ENCODE measurements around the gene OLFML1. TPM values are rescaled to one million over a fixed set of nuclear protein-coding genes. Genes with fewer than 3 reads are reported as not detected.

The OLFML1 gene
- total and polyA plus RNA-seq, 7 experiments from 2014 or later: 0.18 TPM; not detected in 6

DNA sequence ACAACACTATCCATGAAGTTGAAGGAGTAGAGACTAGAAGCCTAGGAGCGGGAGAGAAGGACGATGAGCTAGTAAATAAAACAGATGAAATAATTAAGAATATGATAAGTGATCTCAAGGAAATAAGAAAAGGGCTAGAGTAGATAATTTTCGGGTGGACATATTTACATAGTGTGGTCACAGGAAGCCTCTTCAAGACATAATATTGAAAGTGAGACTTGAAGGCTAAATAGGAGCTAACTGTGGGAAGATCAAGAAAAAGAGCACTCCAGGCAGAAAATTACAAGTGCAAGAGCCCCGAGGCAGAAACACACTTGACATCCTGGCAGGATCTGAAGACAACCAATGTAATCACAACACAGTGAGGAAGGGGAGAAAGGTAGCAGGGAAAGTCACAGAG is 16.6 kb downstream of the OLFML1 start:
- ChIA-PET POLR2A (no interaction called here), CTCF (interaction anchor here (1.0 kb wide), 1 partner anchor 17 kb away, joined by 3 read pairs; the partner anchor contains the start of gene OLFML1)
- no peaks in the 10 kb centered on the region for H3K27me3 Mint-ChIP-seq

DNA sequence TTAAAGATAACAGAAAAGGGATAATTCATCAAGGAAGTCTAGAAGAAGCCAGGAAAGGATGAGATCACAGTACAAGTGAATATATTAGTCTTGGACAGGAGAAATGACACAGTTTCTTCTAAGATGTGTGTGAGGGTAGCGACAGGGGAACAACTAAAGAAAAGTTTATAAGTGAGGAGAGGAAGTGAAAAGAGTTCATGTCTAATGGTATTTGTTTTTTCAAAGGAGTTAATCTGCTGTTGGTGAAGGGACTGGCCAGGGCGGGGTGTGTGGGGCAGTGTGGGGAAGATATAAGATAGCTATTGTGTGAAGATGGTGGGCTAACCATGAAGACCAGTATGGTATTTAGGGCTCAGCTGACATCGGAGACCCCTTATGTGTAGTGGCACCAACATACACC is 20.9 kb downstream of the OLFML1 start:
- Mint-ChIP-seq H3K36me3 (peaks cover 0 to 10% (median 0%) of the 10 kb centered on the region in 5 donors), H3K4me3 (no peak overlapping the region), H3K27me3 (no peaks in the 10 kb centered on the region), H3K4me1 (peaks cover 0 to 5% (median 3%) of the 10 kb centered on the region in 7 donors), H3K27ac (no peak overlapping the region), H3K9me3 (no peaks in the 10 kb centered on the region)
- ChIA-PET CTCF (no interaction called here), POLR2A (no interaction called here)
- ATAC-seq: no peak
- no peaks in the 10 kb centered on the region for H3K27me3 ChIP-seq (ENCODE audit: control insufficient read depth in 2 of 2, insufficient read depth in 2 of 2, low read length in 2 of 2)
- no peak overlapping the region for H3K4me3 ChIP-seq (ENCODE audit: low read length)
- H3K4me1 ChIP-seq (ENCODE audit: control insufficient read depth in 2 of 2, insufficient read depth in 2 of 2, low read length in 2 of 2): no peaks in the 10 kb centered on the region
- H3K27ac ChIP-seq (ENCODE audit: low read depth, low read length): no peak overlapping the region
- intact Hi-C loops (cut with micrococcal nuclease): no loop called here
- H3K36me3 ChIP-seq (ENCODE audit: control insufficient read depth in 2 of 3, insufficient read depth in 3 of 3, low read length in 3 of 3): no peaks in the 10 kb centered on the region
- no peaks in the 10 kb centered on the region for H3K9me3 ChIP-seq (ENCODE audit: control insufficient read depth in 2 of 3, low read length in 3 of 3)
- no peak for DNase-seq

More for the DNA sequence above, 16.6 kb downstream of the OLFML1 start:
- H3K36me3 ChIP-seq (ENCODE audit: control insufficient read depth in 2 of 3, insufficient read depth in 3 of 3, low read length in 3 of 3): no peaks in the 10 kb centered on the region
- Mint-ChIP-seq H3K36me3 (peaks cover 0 to 9% (median 0%) of the 10 kb centered on the region in 5 donors), H3K4me1 (no peaks in the 10 kb centered on the region), H3K27ac (no peak overlapping the region), H3K4me3 (no peak overlapping the region), H3K9me3 (no peaks in the 10 kb centered on the region)
- intact Hi-C loops (cut with micrococcal nuclease): no loop called here
- no peak overlapping the region for H3K27ac ChIP-seq (ENCODE audit: low read depth, low read length)
- no peaks in the 10 kb centered on the region for H3K9me3 ChIP-seq (ENCODE audit: control insufficient read depth in 2 of 3, low read length in 3 of 3)
- no peak for DNase-seq
- no peaks in the 10 kb centered on the region for H3K4me1 ChIP-seq (ENCODE audit: control insufficient read depth in 2 of 2, insufficient read depth in 2 of 2, low read length in 2 of 2)
- ATAC-seq: no peak
- H3K27me3 ChIP-seq (ENCODE audit: control insufficient read depth in 2 of 2, insufficient read depth in 2 of 2, low read length in 2 of 2): no peaks in the 10 kb centered on the region
- H3K4me3 ChIP-seq (ENCODE audit: low read length): no peak overlapping the region

DNA sequence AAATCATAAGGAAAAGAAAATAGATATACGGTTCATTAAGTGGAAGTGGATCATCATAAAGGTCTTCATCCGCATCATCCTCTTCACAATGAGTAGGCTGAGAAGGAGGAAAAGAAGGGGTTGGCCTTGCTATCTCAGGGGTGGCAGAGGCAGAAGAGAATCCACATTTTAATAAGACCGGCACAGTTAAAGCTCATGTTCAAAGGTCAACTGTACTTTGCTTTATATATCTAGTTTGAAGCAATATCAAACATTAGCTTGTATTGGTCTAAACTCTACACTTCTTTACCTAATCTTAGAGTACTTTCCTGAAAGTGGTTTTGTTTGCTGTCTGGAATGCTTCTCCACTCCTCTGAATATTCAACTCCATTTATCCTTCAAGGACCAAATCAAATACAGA is 22.8 kb downstream of the OLFML1 start:
- Mint-ChIP-seq H3K4me1 (peaks cover 6 to 23% (median 19%) of the 10 kb centered on the region in 7 donors), H3K27ac (no peak overlapping the region), H3K27me3 (peaks cover 0 to under 1% (median 0%) of the 10 kb centered on the region in 5 donors), H3K9me3 (no peaks in the 10 kb centered on the region), H3K4me3 (no peak overlapping the region), H3K36me3 (peaks cover 0 to 10% (median 0%) of the 10 kb centered on the region in 5 donors)
- no peaks in the 10 kb centered on the region for H3K27me3 ChIP-seq (ENCODE audit: control insufficient read depth in 2 of 2, insufficient read depth in 2 of 2, low read length in 2 of 2)
- H3K27ac ChIP-seq (ENCODE audit: low read depth, low read length): no peak overlapping the region
- intact Hi-C loops (cut with micrococcal nuclease): no loop called here
- no peaks in the 10 kb centered on the region for H3K36me3 ChIP-seq (ENCODE audit: control insufficient read depth in 2 of 3, insufficient read depth in 3 of 3, low read length in 3 of 3)
- ChIA-PET CTCF (interaction anchor here (0.6 to 1.3 kb wide), 2 partner anchors 27 to 1724 kb away, joined by 3 to 4 read pairs; no protein-coding TSS in a partner anchor), POLR2A (no interaction called here)
- H3K4me3 ChIP-seq (ENCODE audit: low read length): no peak overlapping the region
- peaks cover 4 to 10% of the 10 kb centered on the region in 2 donors for H3K4me1 ChIP-seq (ENCODE audit: control insufficient read depth in 2 of 2, insufficient read depth in 2 of 2, low read length in 2 of 2)
- DNase-seq (no peak), ATAC-seq (no peak)
- H3K9me3 ChIP-seq (ENCODE audit: control insufficient read depth in 2 of 3, low read length in 3 of 3): no peaks in the 10 kb centered on the region

DNA sequence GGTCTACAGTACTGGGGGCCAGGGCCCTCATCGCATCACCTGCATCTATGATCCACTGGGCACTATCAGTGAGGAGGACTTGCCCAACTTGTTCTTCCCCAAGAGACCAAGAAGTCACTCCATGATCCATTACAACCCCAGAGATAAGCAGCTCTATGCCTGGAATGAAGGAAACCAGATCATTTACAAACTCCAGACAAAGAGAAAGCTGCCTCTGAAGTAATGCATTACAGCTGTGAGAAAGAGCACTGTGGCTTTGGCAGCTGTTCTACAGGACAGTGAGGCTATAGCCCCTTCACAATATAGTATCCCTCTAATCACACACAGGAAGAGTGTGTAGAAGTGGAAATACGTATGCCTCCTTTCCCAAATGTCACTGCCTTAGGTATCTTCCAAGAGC is 24.7 kb downstream of the OLFML1 start:
- CTCF ChIA-PET: no interaction called here
- DNase-seq: no peak
- no peak overlapping the region for H3K27ac Mint-ChIP-seq
- peaks cover 11 to 33% (median 24%) of the 10 kb centered on the region in 7 donors for H3K4me1 Mint-ChIP-seq
- no peaks in the 10 kb centered on the region for H3K9me3 ChIP-seq (ENCODE audit: control insufficient read depth in 2 of 3, low read length in 3 of 3)
- no peak overlapping the region for H3K4me3 Mint-ChIP-seq
- no peaks in the 10 kb centered on the region for H3K27me3 ChIP-seq (ENCODE audit: control insufficient read depth in 2 of 2, insufficient read depth in 2 of 2, low read length in 2 of 2)
- intact Hi-C loops (cut with micrococcal nuclease): loop anchor here (5.0 to 10.0 kb wide), 7 partner anchors 37 to 1818 kb away; partner anchors contain the start of genes CNGA4 (in 1 of the 2), FHIP1B (in 1 of the 2), TAF10 (in 1 of the 2) and TPP1 (in 1 of the 2)
- H3K4me1 ChIP-seq (ENCODE audit: control insufficient read depth in 2 of 2, insufficient read depth in 2 of 2, low read length in 2 of 2): peaks cover 4 to 17% of the 10 kb centered on the region in 2 donors
- peaks cover 0 to 10% (median 0%) of the 10 kb centered on the region in 5 donors for H3K27me3 Mint-ChIP-seq
- H3K4me3 ChIP-seq (ENCODE audit: low read length): no peak overlapping the region
- H3K9me3 Mint-ChIP-seq: no peaks in the 10 kb centered on the region
- H3K36me3 Mint-ChIP-seq: peaks cover 0 to 10% (median 0%) of the 10 kb centered on the region in 5 donors
- peaks cover 0 to 5% (median 0%) of the 10 kb centered on the region in 3 experiments for H3K36me3 ChIP-seq (ENCODE audit: control insufficient read depth in 2 of 3, insufficient read depth in 3 of 3, low read length in 3 of 3)
- POLR2A ChIA-PET: interaction anchor here (1.0 to 7.1 kb wide), 2 partner anchors 14 to 21 kb away, joined by 3 to 45 read pairs; no protein-coding TSS in a partner anchor
- ATAC-seq: no peak
- no peak overlapping the region for H3K27ac ChIP-seq (ENCODE audit: low read depth, low read length)

DNA sequence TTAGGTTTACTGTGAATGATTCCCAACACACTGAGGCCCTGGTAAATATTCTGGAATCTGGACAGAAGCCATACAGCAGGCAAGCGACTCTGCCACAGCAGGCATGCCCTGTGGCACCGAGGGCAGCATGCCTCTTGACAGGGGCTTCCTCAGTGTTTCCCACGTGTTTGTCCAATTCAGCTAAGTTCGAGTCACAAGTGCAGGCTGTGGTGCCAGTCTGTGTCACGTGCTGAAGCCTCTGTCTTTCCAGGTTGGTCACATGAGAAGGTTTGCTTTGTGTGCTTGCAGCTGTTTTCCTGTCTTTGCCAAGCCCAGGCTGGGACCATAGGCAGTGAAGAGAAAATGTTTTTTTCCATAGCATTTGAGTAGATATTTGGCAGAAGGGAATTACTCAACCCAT is 26.1 kb downstream of the OLFML1 start:
- Histone ChIP-seq H3K4me1 (ENCODE audit: control insufficient read depth in 2 of 2, insufficient read depth in 2 of 2, low read length in 2 of 2) (peaks cover 4 to 30% of the 10 kb centered on the region in 2 donors), H3K27me3 (ENCODE audit: control insufficient read depth in 2 of 2, insufficient read depth in 2 of 2, low read length in 2 of 2) (no peaks in the 10 kb centered on the region), H3K4me3 (ENCODE audit: low read length) (no peak overlapping the region), H3K27ac (ENCODE audit: low read depth, low read length) (no peak overlapping the region), H3K9me3 (ENCODE audit: control insufficient read depth in 2 of 3, low read length in 3 of 3) (no peaks in the 10 kb centered on the region), H3K36me3 (ENCODE audit: control insufficient read depth in 2 of 3, insufficient read depth in 3 of 3, low read length in 3 of 3) (peaks cover 0 to 5% (median 0%) of the 10 kb centered on the region in 3 experiments)
- DNase-seq (no peak), ATAC-seq (no peak)
- POLR2A ChIA-PET: interaction anchor here (4.5 to 7.1 kb wide), 2 partner anchors 13 to 20 kb away, joined by 24 to 45 read pairs; no protein-coding TSS in a partner anchor
- peaks cover 0 to 23% (median 0%) of the 10 kb centered on the region in 5 donors for H3K27me3 Mint-ChIP-seq
- intact Hi-C loops (cut with micrococcal nuclease): loop anchor here (5.0 to 10.0 kb wide), 7 partner anchors 36 to 1819 kb away; partner anchors contain the start of genes CNGA4 (in 1 of the 2), FHIP1B (in 1 of the 2), TAF10 (in 1 of the 2) and TPP1 (in 1 of the 2)
- peaks cover 11 to 47% (median 39%) of the 10 kb centered on the region in 7 donors for H3K4me1 Mint-ChIP-seq
- H3K4me3 Mint-ChIP-seq: peak overlapping the region in 7 of 10 donors; percentile 9 to 98 (median 92)
- CTCF ChIA-PET: interaction anchor here (0.6 to 6.0 kb wide), 6 partner anchors 20 to 1152 kb away, joined by 3 to 50 read pairs (median 4); no protein-coding TSS in a partner anchor
- no peaks in the 10 kb centered on the region for H3K9me3 Mint-ChIP-seq
- peaks cover 0 to 8% (median 0%) of the 10 kb centered on the region in 5 donors for H3K36me3 Mint-ChIP-seq
- peak overlapping the region in 4 of 9 donors; percentile 4 to 98 (median 92) for H3K27ac Mint-ChIP-seq

DNA sequence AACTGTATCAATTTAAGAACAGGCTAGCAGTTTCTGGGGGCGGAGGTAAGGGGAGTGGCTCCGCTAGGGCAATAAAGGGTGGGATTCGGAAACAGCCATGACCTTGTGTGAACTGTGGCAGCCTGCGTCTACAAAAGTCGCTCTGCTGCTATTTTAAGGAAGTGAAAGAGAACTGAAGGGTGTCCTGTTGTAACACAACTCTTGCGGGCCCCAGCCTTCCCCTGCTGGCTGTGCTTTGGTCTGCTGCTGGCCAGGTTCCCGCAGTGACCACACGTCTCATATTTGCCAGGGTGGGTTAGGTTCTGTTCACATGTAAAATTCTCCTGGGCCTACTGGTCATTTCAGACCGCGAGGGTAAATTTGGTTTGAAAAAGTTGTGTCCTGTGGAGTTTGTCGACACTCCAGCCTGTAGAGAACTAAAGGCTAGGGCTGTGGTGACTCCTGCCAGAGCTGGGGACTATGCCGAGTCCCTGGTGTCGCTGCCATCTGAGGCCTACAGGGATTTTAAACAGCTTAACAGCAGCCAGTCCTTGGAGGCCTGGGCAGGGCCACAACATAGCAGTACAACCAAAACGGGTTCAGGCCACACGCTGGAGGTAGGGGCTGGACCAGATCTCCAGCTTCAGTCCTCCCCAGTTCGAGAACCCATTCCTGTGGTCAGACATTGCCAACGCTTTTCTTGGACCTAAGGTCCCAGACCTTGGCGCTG is 27.4 kb downstream of the OLFML1 start:
- Histone ChIP-seq H3K9me3 (ENCODE audit: control insufficient read depth in 2 of 3, low read length in 3 of 3) (no peaks in the 10 kb centered on the region), H3K36me3 (ENCODE audit: control insufficient read depth in 2 of 3, insufficient read depth in 3 of 3, low read length in 3 of 3) (peaks cover 0 to 5% (median 0%) of the 10 kb centered on the region in 3 experiments), H3K4me1 (ENCODE audit: control insufficient read depth in 2 of 2, insufficient read depth in 2 of 2, low read length in 2 of 2) (peaks cover 4 to 39% of the 10 kb centered on the region in 2 donors), H3K27ac (ENCODE audit: low read depth, low read length) (peak overlapping the region; percentile 91), H3K4me3 (ENCODE audit: low read length) (peak overlapping the region; percentile 94), H3K27me3 (ENCODE audit: control insufficient read depth in 2 of 2, insufficient read depth in 2 of 2, low read length in 2 of 2) (no peaks in the 10 kb centered on the region)
- intact Hi-C loops (cut with micrococcal nuclease): loop anchor here (1.0 to 10.0 kb wide), 21 partner anchors 15 to 1820 kb away; partner anchors contain the start of genes EIF3F (in 2 of the 2), FHIP1B (in 2 of the 2), ARFIP2 (in 1 of the 2) and CNGA4 (in 1 of the 2)
- Mint-ChIP-seq H3K36me3 (peaks cover 0 to 10% (median 0%) of the 10 kb centered on the region in 5 donors), H3K4me3 (peak overlapping the region; percentile 92 to 98 (median 95)), H3K27me3 (peaks cover 0 to 23% (median 0%) of the 10 kb centered on the region in 5 donors), H3K9me3 (no peaks in the 10 kb centered on the region), H3K27ac (peak overlapping the region in 8 of 9 donors; percentile 86 to 98 (median 96)), H3K4me1 (peaks cover 11 to 60% (median 46%) of the 10 kb centered on the region in 7 donors)
- CTCF ChIA-PET: interaction anchor here (0.5 to 6.0 kb wide), 17 partner anchors 9 to 253 kb away, joined by 3 to 50 read pairs (median 4); partner anchors contain the start of gene OLFML1
- DNase-seq (peak in 7 of 9 donors; percentile 20 to 45 (median 36)), ATAC-seq (peak; percentile 41)
- POLR2A ChIA-PET: interaction anchor here (0.9 to 7.1 kb wide), 7 partner anchors 11 to 34 kb away, joined by 3 to 45 read pairs (median 6); no protein-coding TSS in a partner anchor
